ENCODE measurements around the gene GRK5.

GRK5 gene

GRCh38 chr10:119408969-119409371 lies 201.6 kb downstream of the GRK5 start:
- no peak for DNase-seq (ENCODE audit: low read depth)
- H3K4me3 ChIP-seq (ENCODE audit: low read depth, low read length), result no peak overlapping the region
- TF ChIP-seq CTCF (IDR thresholded peaks at IDR 0.05; ENCODE audit: low read depth, low read length, missing control alignments), result no peak

GRCh38 chr10:119409385-119409784 lies 202.0 kb downstream of the GRK5 start:
- no peak for TF ChIP-seq CTCF (IDR thresholded peaks at IDR 0.05; ENCODE audit: low read depth, low read length, missing control alignments)
- no peak overlapping the region for H3K4me3 ChIP-seq (ENCODE audit: low read depth, low read length)
- no peak for DNase-seq (ENCODE audit: low read depth)

GRCh38 chr10:119409906-119410305 lies 202.5 kb downstream of the GRK5 start:
- no peak for TF ChIP-seq CTCF (IDR thresholded peaks at IDR 0.05; ENCODE audit: low read depth, low read length, missing control alignments)
- no peak overlapping the region for H3K4me3 ChIP-seq (ENCODE audit: low read depth, low read length)
- DNase-seq (ENCODE audit: low read depth), result no peak

- no peak for TF ChIP-seq CTCF (IDR thresholded peaks at IDR 0.05; ENCODE audit: low read depth, low read length, missing control alignments)
- no peak overlapping the region for H3K4me3 ChIP-seq (ENCODE audit: low read depth, low read length)
- DNase-seq (ENCODE audit: low read depth), result no peak
Measured at GRCh38 chr10:119410361-119411116, 203.2 kb downstream of the GRK5 start.

GRCh38 chr10:119412244-119413092 lies 205.1 kb downstream of the GRK5 start:
- H3K4me3 ChIP-seq (ENCODE audit: low read depth, low read length), result no peak overlapping the region
- TF ChIP-seq CTCF (IDR thresholded peaks at IDR 0.05; ENCODE audit: low read depth, low read length, missing control alignments), result no peak
- no peak for DNase-seq (ENCODE audit: low read depth)

GRCh38 chr10:119413093-119413453 lies 205.7 kb downstream of the GRK5 start:
- TF ChIP-seq CTCF (IDR thresholded peaks at IDR 0.05; ENCODE audit: low read depth, low read length, missing control alignments), result no peak
- no peak overlapping the region for H3K4me3 ChIP-seq (ENCODE audit: low read depth, low read length)

More at GRCh38 chr10:119413093-119413453, 205.7 kb downstream of the GRK5 start:
- no peak for DNase-seq (ENCODE audit: low read depth)
